ENCODE data around the gene FOS.
A peak's percentile ranks its signal among the peaks of the same experiment; 100 is the strongest.

FOS gene

GRCh38 chr14:75252254-75252837, 26.3 kb upstream of the FOS start:
- no peaks in the 10 kb centered on the region for H3K27me3 ChIP-seq (replicated peaks; ENCODE audit: control insufficient read depth, insufficient read depth, low read length)
- H3K36me3 ChIP-seq (ENCODE audit: control insufficient read depth, insufficient read depth, low read length, severe bottlenecking), result no peaks in the 10 kb centered on the region
- no peaks in the 10 kb centered on the region for H3K9me3 ChIP-seq (ENCODE audit: control insufficient read depth, low read length)
- no peak overlapping the region for H3K4me3 ChIP-seq (ENCODE audit: low read length)
- H3K9ac ChIP-seq (ENCODE audit: low read length), result no peak overlapping the region
- no peak for DNase-seq (ENCODE audit: low read depth)
- peaks cover 10% of the 10 kb centered on the region for H3K4me1 ChIP-seq (ENCODE audit: control insufficient read depth, insufficient read depth, low read length)

GRCh38 chr14:75254381-75254822, 24.2 kb upstream of the FOS start:
- DNase-seq (ENCODE audit: low read depth), result no peak
- no peak overlapping the region for H3K9ac ChIP-seq (ENCODE audit: low read length)
- no peaks in the 10 kb centered on the region for H3K9me3 ChIP-seq (ENCODE audit: control insufficient read depth, low read length)
- peaks cover 28% of the 10 kb centered on the region for H3K4me1 ChIP-seq (ENCODE audit: control insufficient read depth, insufficient read depth, low read length)
- no peaks in the 10 kb centered on the region for H3K36me3 ChIP-seq (ENCODE audit: control insufficient read depth, insufficient read depth, low read length, severe bottlenecking)
- H3K4me3 ChIP-seq (ENCODE audit: low read length), result no peak overlapping the region
- no peaks in the 10 kb centered on the region for H3K27me3 ChIP-seq (replicated peaks; ENCODE audit: control insufficient read depth, insufficient read depth, low read length)

GRCh38 chr14:75254901-75255584, 23.6 kb upstream of the FOS start:
- Histone ChIP-seq H3K4me3 (ENCODE audit: low read length) (no peak overlapping the region), H3K27me3 (replicated peaks; ENCODE audit: control insufficient read depth, insufficient read depth, low read length) (no peaks in the 10 kb centered on the region), H3K9me3 (ENCODE audit: control insufficient read depth, low read length) (no peaks in the 10 kb centered on the region), H3K36me3 (ENCODE audit: control insufficient read depth, insufficient read depth, low read length, severe bottlenecking) (no peaks in the 10 kb centered on the region), H3K9ac (ENCODE audit: low read length) (no peak overlapping the region), H3K4me1 (ENCODE audit: control insufficient read depth, insufficient read depth, low read length) (peaks cover 34% of the 10 kb centered on the region)
- DNase-seq (ENCODE audit: low read depth), result no peak

DNA sequence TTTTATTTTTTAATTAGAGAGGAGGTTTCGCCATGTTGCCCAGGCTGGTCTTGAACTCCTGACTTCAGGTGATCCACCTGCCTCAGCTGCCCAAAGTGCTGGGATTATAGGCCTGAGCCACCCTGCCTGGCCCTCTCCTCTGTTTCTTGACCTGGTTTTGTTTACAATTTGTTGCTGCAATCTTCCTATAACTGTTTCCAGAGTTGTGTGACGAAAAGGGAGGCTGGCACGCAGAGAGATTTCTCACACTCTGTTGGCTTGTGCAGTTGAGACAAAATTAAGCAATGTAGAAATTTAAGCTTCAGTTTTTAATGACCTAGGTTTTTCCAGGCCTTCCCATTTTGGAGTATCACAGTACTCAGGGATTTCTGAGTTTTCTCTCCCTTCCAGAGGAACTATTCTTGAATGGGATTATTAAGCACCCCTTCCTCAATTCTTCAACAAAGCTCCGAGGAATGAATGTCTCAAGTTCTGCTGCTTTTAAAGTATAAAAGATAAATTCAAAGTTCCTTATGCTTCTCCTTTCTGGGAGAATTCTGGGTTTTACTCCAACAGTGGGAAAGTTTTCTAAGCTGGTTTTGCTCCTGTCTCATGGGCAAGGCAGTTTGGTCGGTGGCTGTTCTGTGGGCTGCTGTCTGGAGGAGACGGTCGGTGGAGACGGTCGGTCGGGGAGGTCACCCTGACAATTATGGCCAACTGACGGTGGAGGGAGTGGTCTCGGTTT, 20.4 kb upstream of the FOS start:
- H3K27me3 ChIP-seq (replicated peaks; ENCODE audit: control insufficient read depth, insufficient read depth, low read length), result no peaks in the 10 kb centered on the region
- peak overlapping the region; percentile 77 for H3K4me3 ChIP-seq (ENCODE audit: low read length)
- peak overlapping the region; percentile 90 for H3K9ac ChIP-seq (ENCODE audit: low read length)
- no peaks in the 10 kb centered on the region for H3K36me3 ChIP-seq (ENCODE audit: control insufficient read depth, insufficient read depth, low read length, severe bottlenecking)
- peaks cover 34% of the 10 kb centered on the region for H3K4me1 ChIP-seq (ENCODE audit: control insufficient read depth, insufficient read depth, low read length)
- no peaks in the 10 kb centered on the region for H3K9me3 ChIP-seq (ENCODE audit: control insufficient read depth, low read length)
- peak; percentile 82 for DNase-seq (ENCODE audit: low read depth)

DNA sequence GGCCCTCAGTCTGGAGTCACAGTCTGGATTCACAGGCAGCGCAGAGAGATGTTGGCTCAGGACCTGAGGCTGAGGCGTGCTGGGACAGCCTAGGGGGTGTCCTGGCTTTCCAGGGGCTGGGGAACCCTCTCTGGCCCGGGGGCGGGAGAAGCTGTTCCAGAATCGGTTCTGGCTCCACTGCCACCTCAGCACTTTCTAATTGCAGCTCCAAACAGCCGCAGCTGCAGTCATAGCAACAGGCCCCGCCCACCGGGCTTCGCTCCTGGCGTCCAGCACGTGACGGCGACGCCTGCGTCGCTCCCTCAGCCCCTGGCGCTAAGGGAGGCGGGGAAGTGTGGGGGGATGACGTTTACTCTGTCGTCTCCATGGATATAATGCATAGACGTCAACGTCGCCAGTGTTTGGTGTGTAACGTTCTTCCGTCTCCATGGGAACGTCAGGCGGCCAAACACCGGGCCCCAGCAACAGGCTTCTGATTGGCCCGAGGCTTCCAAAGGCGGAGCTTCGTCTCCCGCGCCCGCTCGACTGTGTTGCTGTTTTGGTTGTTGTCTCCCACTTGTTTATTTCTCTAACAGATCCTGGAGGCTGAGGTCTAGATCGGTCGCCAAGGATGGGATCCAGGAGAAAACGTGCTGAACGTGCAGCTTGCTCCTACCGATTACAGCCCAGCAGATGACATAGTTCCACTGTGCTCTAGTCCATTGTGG, 19.7 kb upstream of the FOS start:
- H3K9ac ChIP-seq (ENCODE audit: low read length), result peak overlapping the region; percentile 90
- no peaks in the 10 kb centered on the region for H3K27me3 ChIP-seq (replicated peaks; ENCODE audit: control insufficient read depth, insufficient read depth, low read length)
- no peaks in the 10 kb centered on the region for H3K9me3 ChIP-seq (ENCODE audit: control insufficient read depth, low read length)
- peak; percentile 99 for DNase-seq (ENCODE audit: low read depth)
- peaks cover 34% of the 10 kb centered on the region for H3K4me1 ChIP-seq (ENCODE audit: control insufficient read depth, insufficient read depth, low read length)
- H3K36me3 ChIP-seq (ENCODE audit: control insufficient read depth, insufficient read depth, low read length, severe bottlenecking), result no peaks in the 10 kb centered on the region
- peak overlapping the region; percentile 77 for H3K4me3 ChIP-seq (ENCODE audit: low read length)

- H3K36me3 ChIP-seq (ENCODE audit: control insufficient read depth, insufficient read depth, low read length, severe bottlenecking), result no peaks in the 10 kb centered on the region
- peak overlapping the region; percentile 77 for H3K4me3 ChIP-seq (ENCODE audit: low read length)
- H3K9ac ChIP-seq (ENCODE audit: low read length), result peak overlapping the region; percentile 90
- H3K27me3 ChIP-seq (replicated peaks; ENCODE audit: control insufficient read depth, insufficient read depth, low read length), result no peaks in the 10 kb centered on the region
- peaks cover 34% of the 10 kb centered on the region for H3K4me1 ChIP-seq (ENCODE audit: control insufficient read depth, insufficient read depth, low read length)
- no peak for DNase-seq (ENCODE audit: low read depth)
- H3K9me3 ChIP-seq (ENCODE audit: control insufficient read depth, low read length), result no peaks in the 10 kb centered on the region
These were observed 19.1 kb upstream of the FOS start for GRCh38 chr14:75259510-75259855.

- H3K4me3 ChIP-seq (ENCODE audit: low read length), result no peak overlapping the region
- peak overlapping the region; percentile 90 for H3K9ac ChIP-seq (ENCODE audit: low read length)
- H3K27me3 ChIP-seq (replicated peaks; ENCODE audit: control insufficient read depth, insufficient read depth, low read length), result no peaks in the 10 kb centered on the region
- no peaks in the 10 kb centered on the region for H3K36me3 ChIP-seq (ENCODE audit: control insufficient read depth, insufficient read depth, low read length, severe bottlenecking)
- H3K4me1 ChIP-seq (ENCODE audit: control insufficient read depth, insufficient read depth, low read length), result peaks cover 27% of the 10 kb centered on the region
- peak; percentile 80 for DNase-seq (ENCODE audit: low read depth)
- H3K9me3 ChIP-seq (ENCODE audit: control insufficient read depth, low read length), result no peaks in the 10 kb centered on the region
These were observed 18.4 kb upstream of the FOS start for GRCh38 chr14:75260025-75260763.

DNA sequence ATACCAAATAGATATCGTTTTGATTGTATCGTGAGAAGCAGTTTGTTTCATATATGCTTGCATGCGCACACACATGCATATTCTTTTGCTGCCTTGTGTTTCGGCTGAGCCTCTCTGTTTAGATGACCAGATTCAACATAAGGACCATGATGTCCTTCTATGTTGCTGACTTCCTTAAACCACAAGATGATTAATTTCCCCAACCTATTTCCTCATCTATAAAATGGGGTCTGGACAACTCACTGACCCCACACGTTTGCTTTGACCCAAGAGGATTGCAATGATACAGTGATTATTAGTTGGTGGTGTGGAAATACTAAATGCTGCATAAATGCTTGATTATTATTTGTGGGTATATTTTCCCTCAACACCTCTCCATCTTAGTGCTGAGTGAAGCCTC, 16.8 kb upstream of the FOS start:
- Histone ChIP-seq H3K9ac (ENCODE audit: low read length) (no peak overlapping the region), H3K27me3 (replicated peaks; ENCODE audit: control insufficient read depth, insufficient read depth, low read length) (no peaks in the 10 kb centered on the region), H3K9me3 (ENCODE audit: control insufficient read depth, low read length) (no peaks in the 10 kb centered on the region), H3K4me3 (ENCODE audit: low read length) (no peak overlapping the region), H3K36me3 (ENCODE audit: control insufficient read depth, insufficient read depth, low read length, severe bottlenecking) (no peaks in the 10 kb centered on the region), H3K4me1 (ENCODE audit: control insufficient read depth, insufficient read depth, low read length) (peaks cover 34% of the 10 kb centered on the region)
- no peak for DNase-seq (ENCODE audit: low read depth)

GRCh38 chr14:75262641-75263040, 16.0 kb upstream of the FOS start:
- Histone ChIP-seq H3K4me3 (ENCODE audit: low read length) (no peak overlapping the region), H3K9me3 (ENCODE audit: control insufficient read depth, low read length) (no peaks in the 10 kb centered on the region), H3K9ac (ENCODE audit: low read length) (no peak overlapping the region), H3K4me1 (ENCODE audit: control insufficient read depth, insufficient read depth, low read length) (peaks cover 35% of the 10 kb centered on the region), H3K36me3 (ENCODE audit: control insufficient read depth, insufficient read depth, low read length, severe bottlenecking) (no peaks in the 10 kb centered on the region), H3K27me3 (replicated peaks; ENCODE audit: control insufficient read depth, insufficient read depth, low read length) (no peaks in the 10 kb centered on the region)
- no peak for DNase-seq (ENCODE audit: low read depth)

GRCh38 chr14:75264036-75264435, 14.6 kb upstream of the FOS start:
- Histone ChIP-seq H3K4me3 (ENCODE audit: low read length) (no peak overlapping the region), H3K9me3 (ENCODE audit: control insufficient read depth, low read length) (no peaks in the 10 kb centered on the region), H3K9ac (ENCODE audit: low read length) (no peak overlapping the region), H3K36me3 (ENCODE audit: control insufficient read depth, insufficient read depth, low read length, severe bottlenecking) (no peaks in the 10 kb centered on the region), H3K4me1 (ENCODE audit: control insufficient read depth, insufficient read depth, low read length) (peaks cover 26% of the 10 kb centered on the region), H3K27me3 (replicated peaks; ENCODE audit: control insufficient read depth, insufficient read depth, low read length) (no peaks in the 10 kb centered on the region)
- no peak for DNase-seq (ENCODE audit: low read depth)

Measured in adipocyte (in vitro differentiated cells).